Activated effector memory CD4-positive, alpha-beta T cell treated with Interleukin-2 at 50 U/mL for 16 hours (primary cell): Measurements from ENCODE around the gene CHAF1A.
A peak's percentile ranks its signal among the peaks of the same experiment; 100 is the strongest.

Experiments
- DNase-seq: peaks from one replicate; pipeline ENCODE4 v3.0.0-alpha.2; 2020

The CHAF1A gene

DNA sequence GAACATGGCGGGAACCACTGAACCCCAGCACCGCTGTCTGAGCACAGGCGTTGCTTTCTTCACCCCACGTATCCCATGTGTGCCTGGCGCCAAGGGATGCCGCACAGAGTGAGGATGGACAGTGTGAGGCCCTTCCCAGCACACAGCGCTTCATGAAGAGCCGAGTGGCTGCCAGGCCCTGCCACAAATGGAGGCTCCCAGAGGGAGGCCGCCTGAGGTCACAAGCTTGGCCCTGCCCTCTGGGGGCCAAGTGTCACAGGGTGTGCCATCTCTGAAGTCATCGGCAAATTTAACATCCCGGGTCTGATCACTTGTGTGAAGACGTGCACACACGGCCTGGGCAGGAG lies 34.7 kb upstream of the CHAF1A start:
- DNase-seq, result no peak

DNA sequence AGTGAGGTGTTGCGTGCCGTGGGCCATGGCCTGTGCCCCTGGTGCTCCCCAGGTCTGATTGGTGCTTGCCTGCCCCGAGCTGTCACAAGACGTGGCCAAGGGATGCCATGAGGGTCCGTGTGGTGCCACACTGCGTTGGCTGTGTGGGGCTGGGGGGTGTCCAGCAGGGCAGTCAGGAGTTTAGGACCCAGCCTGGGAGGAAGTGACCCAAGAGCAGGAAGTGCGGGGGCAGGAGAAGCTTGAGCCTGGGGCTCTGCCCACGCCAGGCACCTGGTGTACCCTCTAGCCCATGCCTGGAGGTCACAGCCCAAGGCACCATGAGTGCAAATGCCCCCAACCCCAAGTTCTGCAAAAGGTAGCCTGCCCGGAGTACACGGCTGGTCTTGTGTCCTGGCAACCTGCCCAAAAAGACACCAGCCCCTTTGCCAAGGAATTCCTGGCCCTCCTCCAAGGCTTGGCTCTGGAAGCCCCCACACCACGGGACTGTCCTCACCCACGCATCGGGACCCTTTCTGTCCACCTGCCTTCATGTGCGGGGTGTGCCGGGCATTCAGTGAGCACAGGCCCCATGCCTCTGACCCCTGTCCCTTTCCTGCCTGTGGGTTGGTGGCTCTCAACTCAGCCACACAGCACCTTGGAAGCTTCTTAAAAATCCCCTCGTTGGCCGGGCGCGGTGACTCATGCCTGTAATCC lies 34.2 kb upstream of the CHAF1A start:
- no peak for DNase-seq

DNA sequence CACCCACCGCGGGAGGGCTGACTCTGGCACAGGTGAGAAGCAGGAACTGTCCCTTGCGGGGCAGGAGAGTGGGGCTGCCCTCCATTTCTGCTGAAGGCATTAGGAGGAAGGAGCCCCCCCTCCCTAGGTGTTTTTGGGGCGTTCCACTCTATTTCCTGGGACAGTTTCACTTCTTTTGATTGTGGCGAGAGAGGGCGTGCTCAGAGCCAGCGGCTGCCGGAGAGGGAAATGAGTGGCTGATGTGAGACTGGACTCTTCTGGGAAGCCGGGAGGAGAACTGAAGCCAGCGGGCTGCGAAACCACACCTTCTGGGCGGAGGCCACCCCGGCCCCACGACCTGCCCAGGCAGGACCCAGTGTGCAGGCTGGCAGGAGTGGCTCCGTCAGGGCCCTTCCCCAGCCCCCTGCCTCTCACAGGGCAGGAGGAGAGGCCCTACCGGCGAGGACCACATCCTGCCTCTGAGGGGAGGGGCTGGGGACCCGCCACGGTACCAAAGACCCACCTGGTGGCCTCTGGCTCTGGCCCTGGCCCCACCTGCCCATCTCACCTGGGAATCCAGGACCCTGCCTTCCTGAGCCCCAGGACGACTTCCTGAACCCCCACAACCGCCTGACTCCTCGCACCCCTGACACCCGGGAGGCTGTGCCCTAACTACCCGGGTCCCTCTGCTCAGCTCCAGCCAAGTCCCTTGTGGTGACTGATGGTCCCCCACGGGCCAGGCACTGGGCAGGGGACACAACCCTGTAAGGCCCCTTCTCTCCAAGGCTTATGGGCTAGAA lies 33.1 kb upstream of the CHAF1A start:
- peak; percentile 68 for DNase-seq

DNA sequence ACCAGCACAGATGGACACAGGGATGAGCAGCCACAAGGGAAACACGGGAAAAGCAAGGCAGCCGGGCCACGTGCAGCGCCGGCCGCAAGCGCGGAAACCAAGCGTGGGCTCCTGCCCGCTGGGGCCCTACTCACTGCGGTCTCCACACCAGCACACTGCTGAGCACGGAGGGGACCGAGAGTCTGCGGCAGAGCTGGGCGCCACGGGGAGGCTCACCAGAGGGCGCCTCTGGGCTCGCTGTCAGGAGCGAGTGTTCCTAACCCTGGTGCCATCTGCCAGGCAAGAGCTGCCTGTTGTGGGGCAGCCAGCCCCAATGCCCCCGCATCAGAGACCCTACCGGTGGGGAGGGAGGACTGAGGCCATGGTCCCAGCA lies 32.6 kb upstream of the CHAF1A start:
- peak; percentile 66 for DNase-seq

DNA sequence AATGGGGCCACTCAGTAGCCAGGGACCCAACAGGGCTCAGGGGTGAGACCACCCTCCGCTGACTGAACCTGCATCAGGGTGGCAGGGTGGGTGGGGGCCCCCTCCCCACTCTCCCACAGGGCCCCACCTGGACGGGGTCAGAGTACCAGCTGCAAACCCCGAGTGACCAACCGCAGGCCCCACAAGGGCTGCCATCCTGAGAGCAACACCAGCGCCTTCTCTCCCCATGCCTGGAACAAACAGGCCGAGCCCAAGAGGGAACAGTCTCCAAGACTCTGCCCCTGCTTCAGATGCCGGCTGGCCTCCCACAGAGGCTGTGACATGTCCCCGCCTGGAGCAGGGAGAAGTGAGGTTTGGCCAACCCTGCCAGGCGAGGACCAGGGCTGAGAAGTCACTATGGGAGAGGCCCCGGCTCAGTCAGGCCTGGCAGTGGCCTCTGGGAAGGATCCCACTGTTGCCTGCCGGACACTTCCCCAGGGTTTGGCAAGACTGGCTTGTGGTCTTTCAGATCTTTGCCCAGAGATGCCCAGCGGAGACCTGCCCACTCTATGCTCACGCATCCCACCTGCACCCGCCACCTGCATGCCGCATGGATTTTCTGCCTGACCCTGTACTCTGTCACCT lies 31.9 kb upstream of the CHAF1A start:
- DNase-seq, result no peak

DNA sequence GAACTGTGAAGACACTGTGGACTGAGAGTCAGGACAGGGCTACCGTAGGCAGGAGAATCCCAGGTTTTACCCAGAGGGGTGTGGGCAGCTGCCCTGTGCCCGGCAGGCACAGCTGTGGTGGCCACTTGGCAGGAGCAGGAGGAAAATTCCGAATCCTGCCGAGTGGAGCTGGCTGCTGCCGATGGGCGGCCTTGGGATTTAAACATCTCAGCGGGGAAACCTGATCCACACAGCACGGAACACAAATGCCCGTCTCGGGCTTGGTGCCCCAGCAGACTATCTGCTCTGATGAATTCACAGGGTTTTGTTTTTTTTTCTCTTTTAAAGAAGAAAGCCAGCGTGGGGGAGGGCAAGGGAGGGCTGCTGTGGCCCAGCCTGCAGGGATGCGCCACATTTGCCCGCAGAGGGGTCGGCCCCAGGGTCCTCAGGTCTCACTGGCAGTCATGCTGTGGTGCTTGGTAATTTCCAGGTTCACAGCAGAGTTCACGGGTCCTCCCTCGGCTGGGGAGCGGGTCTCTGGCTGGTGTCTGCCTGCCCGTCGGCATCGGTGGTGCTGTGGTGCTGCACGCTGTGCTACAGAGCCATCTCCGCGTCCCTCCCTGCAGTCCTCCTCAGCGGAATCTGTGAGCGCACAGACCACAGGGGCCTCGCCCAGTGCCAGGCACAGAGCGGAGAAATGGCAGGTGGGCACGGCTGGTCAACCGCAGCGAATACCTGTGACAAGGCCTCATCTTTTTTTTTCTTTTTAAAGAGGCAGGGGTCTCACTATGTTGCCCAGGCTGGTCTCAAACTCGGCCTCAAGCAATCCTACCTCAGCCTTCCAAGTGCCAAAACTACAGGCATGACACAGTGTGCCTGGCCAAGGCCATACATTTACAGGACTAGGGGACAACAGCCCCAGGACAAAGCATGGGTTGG lies 30.9 kb upstream of the CHAF1A start:
- no peak for DNase-seq

DNA sequence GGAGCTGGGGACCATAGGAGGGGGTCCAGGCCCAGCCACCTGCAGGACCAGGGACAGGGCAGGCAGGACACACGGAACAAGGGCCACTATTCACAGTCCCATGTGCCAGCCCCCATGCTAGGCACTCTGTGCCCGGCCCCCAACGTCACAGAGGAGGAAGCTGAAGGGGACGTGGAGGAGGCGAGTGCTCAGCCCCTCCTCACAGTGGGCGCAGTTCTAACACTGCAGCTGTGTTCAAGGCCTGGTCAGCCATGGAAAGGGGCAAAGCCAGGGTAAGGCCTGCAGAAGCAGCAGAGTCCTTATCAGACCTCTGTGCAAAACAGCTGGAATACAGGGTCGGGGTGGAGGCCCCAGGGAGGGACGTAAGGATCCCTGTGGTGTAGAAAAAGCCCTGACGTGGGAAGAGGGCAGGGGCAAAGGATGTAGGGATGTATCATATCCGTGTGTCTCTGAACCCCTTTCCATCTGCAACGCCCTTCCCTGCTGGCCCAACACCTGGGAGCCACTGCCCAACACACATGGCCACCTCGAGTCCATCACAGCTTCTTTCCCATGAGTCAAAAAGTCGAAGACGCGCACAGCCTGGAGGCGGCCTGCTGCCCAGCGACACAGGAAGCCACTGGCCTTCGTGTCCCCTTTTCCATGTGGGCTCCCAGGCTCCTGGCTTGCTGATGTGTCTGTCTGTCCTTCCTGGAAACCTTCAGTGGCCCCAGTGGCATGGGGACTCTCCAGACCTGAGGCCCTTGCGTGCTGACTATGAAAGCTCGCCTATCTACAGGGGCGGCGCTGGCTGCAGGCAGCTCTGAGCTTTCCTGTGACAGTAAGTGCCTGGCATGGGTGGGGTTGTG lies 30.1 kb upstream of the CHAF1A start:
- no peak for DNase-seq

DNA sequence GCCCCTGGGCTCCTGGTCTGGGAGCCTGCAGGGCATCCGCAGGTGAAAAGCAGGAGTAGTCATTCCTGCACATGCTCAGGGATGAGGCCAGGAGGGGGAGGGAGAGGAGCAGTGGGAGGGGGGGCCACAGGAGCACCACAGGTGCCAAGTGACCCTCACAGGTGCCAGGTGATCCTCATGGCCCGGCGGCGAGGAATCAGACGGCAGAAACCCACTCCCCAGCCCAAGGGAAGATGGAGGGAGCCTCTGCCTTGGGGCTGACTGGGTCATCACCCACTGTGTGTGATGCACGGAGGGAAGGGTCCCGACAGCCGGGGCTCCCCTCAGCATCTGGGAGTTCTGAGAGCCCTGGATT lies 29.4 kb upstream of the CHAF1A start:
- DNase-seq, result no peak

DNA sequence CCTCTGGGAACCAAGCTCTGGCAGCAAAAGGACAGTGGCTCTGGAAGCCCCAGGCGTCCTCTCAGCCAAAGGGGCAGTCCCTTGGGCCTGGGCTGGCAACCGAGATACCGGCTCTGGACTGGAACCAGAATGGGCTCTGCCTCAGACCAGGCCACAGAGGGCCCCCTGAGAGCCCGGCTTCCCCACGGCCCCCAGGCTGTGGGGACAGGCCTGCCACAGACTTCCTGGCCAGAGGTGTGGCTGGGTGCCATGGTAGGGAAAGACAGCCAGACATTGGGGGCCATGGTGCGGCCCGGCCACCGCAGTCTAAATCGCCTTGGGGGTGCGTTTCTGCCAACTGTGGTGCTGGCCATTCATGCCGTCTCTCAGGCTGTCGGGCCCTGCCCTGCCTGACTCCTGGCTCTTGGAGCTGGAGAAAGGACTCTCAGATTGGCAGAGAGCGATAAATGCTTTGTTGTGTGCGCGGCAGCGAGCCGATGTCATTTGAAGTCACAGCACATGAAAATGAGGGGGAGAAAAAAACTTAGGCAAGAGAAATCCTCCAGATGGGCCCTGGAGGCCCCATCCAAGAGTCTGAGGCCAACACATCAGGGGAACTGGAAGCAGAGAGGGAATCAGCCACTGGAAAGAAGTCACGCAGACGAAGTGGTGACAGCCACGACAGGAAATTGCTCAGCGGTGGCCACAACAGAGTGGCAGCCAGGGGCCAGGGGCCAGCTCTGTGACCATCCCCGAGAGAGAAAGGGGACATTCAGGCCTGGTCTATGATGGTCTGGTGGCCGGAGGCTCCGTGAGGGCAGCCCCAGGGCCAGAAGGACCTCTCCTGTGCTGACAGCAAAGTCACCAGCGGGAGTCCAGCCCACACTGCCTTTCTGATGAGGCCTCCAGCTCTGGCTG lies 28.6 kb upstream of the CHAF1A start:
- no peak for DNase-seq

DNA sequence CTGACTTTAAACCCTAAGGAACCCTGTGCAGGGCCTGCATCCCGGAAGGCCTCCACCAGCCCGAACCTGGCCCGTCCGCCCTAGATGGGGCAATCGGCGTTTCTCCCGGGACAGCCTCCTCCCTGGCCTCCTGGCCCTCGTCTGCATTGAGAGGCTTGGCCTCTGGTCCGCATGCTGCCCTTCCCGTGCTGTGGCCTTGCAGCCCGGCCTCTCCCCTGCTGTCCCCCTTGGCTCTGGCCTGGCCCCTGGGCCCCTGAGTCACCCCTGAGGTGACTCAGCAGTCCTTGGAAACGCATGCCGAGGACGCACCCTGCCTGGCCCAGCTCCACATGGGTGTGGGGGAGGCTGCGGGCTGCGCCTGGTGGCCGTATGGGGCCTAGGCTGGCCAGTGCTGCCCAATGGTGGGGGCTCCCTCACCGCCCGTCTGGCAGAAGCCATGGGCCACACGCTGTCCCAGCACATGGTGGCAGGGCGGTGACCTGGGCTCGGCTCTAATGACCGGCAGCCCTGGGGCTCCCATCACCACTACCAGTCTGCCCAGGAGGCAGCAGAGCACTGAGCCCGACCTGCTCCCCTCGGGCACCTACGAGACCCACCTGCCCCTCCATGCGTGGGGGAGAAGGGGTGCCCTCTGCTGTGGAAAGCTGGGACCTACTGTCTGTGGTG lies 27.8 kb upstream of the CHAF1A start:
- no peak for DNase-seq

DNA sequence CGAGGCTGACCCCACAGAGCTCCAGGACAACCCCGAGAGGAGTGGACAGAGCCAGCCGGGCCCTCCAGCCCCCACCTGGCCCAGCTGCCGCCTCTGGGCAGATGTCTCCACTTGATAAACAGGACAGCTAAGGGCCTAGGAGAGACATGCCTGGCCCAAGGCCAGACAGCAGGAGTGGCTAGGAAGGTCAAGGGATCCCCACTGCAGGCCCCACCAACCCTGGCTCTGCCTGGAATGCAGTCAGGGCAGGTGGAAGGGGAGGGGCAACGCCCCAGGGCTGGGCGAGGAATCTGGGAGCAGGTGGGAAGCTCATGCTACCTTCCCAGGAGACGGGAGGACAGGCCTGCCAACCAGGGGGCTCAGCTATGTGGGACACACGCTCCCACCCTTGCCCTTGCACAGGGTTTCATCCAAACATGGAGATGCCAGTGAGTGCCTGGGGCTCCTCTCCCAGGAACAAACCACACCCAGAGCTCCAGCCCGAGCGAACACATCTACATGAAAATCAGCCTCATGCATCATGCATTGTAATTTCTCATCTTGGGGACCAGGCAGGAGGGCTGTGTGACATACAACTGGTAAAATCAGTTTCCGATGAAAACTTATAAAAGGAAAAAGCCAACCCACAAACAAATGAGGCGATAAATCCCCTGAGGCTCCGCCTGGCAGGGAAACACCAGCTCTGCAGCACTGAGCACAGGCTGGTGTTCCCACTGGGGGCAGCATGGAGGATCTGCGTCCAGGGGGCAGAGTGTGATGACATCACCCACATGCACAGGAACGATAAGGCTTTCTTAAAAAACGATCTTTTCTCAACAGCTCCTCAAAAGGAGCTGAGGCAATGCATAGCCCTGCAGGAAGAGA lies 27.0 kb upstream of the CHAF1A start:
- DNase-seq, result no peak

DNA sequence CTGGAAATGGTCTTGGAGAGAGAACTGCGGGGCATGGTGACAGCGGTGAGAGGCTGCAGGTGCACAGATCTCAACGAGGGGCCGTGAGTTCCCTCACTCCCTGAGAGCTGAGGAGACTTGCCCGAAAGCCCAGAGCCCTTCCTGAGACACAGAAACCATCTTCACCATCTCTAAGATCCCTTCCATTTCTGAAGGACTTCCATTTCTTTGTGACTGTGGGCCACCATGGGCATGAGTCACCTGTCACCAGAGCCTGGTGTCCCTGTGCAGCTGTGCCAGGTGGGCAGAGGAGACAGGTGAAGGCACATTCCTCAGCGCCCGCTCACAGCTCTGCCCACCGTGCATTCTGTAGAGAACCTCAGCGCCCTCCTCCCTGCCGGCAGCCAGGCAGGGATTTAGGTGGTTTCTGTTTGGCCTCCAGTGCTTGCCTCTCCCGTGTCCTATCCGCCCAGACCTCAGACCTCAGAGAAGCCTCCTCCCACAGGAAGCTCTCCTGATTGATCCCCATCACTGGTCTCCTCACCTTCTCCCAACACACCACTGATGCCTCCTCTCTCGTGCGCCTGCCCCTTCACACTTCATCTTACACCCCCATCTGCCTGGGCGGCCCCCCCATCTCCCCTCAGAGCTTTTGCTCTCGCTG lies 26.3 kb upstream of the CHAF1A start:
- DNase-seq, result no peak

DNA sequence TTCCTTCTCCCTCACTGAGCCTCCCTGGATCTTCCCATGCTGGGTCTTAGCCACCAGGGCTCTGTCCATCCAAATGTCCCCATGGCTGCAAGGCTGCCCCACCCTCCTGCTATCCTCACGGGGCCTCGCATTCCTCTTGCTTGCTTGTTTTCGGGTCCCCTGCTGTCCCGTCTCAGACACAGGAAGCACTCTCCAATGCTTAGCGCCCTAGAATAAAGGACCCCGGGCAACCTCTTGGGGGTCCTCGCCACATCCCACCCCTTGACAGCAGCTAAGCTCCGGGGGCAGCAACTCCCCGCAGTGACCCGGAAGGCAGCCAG lies 25.8 kb upstream of the CHAF1A start:
- no peak for DNase-seq

DNA sequence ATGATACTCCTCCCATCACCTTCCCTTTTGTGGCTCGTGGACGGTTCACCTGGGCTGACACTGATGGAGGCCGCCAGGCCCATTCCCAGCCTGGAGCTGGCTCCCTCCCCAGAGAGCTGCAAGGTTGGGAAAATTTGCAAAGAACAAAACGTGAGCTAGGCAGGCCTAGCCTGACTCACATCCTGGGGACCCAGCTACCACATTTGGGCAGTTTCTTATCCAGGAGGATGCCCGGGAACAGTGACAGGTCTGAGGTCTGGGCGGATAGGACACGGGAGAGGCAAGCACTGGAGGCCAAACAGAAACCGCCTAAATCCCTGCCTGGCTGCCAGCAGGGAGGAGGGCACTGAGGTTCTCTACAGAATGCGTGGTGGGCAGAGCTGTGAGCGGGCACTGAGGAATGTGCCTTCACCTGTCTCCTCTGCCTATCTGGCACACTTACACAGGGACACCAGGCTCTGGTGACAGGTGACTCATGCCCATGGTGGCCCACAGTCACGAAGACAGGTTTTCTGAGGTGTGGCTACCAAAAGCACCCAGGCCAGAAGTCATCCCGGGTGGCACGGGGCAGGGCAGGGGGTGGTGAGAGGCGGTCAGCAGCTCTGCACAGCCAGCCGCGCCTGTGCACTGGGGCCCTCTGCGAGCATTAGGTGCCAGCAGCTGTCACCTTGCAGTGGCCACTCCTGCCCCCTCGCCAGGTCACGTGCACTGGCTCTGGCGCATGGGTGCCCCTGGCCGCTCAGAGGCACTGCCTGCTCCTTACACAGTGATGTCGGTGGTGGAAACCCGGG lies 25.3 kb upstream of the CHAF1A start:
- no peak for DNase-seq

DNA sequence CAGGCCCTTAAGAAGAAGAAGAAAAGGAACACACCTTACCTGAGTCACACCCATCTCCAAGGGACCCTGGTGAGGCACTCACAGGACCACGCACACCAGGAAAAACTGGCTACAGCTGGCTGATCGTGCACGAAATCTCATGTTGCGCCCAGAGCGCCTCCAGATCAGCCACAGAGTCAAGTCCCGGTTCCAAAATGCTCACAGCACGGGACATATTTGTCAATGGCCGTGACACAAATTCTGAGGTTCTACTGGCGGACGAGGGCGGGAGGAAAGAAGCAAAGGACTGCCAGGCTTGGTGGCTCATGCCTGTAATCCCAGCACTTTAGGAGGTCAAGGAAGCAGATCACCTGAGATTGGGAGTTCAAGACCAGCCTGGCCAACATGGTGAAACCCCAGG lies 23.6 kb upstream of the CHAF1A start:
- DNase-seq, result no peak

DNA sequence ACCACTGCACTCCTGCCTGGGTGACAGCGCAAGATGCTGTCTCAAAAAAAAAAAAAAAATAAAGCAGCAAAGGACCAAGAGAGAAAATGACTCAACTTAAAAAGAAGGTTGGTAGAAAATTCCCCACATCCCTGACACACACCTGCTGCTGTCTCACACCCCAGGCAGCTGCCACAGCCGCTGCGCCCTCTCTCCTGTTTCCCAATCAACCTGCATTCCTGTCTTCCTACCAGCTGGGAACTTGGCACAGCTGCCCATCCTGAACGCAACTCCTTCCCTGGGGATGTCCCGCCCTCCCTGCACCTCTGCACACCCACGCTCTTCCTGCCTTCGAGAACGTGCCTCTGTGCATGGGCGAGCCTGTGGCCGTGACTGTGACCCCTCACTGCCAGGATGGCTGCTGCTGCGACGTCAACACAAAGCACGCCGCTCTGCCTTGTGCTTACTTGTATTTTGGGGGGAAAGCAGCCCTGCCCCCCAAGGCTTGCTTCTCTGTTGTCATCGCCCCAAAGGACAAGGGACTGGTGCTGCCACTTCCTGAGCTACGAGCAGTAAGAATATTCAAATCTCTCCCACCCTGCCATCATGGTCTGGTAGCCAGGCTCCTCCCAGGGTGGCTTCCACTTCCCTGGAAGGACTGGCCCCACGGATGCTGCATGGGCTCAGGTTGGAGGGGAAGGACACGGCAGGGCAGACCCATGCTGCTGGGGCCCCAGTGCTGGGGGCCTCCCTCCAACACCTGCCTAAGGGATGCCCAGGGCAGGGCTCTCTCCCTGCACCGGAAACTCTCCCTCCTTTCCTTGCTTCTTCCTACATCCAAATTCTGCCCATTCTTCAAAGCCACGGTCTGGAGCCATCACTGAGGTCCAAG lies 22.8 kb upstream of the CHAF1A start:
- DNase-seq, result no peak

DNA sequence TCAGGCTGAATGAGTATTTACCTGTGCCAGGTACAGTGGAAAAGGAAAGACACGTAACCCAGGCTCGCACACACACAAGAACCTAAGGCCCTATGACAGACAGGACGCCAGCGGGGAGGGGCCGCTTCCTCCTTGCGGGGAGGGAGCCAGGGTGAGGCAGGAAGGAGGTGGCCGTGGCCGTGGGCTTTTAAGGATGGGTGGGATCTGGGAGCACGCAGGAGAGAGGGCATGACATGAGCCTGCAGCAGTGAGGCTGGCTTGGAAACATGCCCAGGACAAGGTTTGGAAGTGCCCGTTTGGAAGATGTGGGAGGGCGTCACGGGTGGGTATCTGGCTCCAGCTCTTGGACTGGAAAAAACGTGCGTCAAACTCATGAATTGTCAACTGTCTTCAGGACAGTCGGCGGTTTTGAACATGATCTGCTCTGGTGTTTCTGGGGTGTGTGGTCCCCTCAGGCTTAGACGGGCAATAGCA lies 22.1 kb upstream of the CHAF1A start:
- peak; percentile 56 for DNase-seq
